MM.1S (cell line): Measurements from ENCODE around the gene CMTM7.

Experiments
- EZH2 ChIP-seq: fragments of 300-600 bp; sonication (generic); optimal IDR thresholded peaks from 2 replicates; pipeline ENCODE3; 2017; ENCODE audit warnings: low read depth, mild to moderate bottlenecking, antibody characterized with exemption, low read length, mixed read lengths
- TF ChIP-seq, protein P1 (sequence below): fragments of 300-600 bp; sonication (generic); IDR thresholded peaks from 2 replicates; pipeline ENCODE4 v1.5.1; 2016; ENCODE audit warnings: antibody characterized with exemption, low read length, mixed read lengths

DNA sequence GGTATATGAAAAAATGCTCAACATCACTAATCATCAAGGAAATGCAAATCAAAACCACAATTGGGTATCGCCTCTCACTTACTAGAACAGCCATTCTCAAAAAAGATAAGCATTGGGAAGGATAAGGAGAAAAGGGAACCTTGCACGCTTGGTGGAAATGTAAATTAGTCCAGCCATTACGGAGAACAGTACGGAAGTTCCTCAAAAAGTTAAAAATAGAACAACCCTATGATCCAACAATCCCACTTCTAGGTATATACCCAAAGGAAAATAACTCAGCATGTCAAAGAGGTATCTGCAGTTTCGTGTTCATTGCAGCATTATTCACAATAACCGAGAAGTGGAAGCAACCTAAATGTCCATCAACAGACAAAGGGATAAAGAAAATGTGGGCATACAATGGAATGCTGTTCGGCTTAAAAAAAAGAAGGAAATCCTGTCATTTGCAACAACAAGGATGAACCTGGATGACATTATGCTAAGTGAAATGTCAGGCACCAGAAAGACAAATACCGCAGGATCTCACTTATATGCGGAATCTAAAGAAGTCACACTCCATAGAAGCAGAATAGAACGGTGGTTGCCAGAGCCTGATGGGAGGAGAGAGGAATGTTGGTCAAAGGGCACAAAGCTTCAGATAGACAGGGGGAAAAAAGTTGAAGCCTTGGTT lies 11.7 kb upstream of the CMTM7 start:
- TF ChIP-seq, protein P1, sequence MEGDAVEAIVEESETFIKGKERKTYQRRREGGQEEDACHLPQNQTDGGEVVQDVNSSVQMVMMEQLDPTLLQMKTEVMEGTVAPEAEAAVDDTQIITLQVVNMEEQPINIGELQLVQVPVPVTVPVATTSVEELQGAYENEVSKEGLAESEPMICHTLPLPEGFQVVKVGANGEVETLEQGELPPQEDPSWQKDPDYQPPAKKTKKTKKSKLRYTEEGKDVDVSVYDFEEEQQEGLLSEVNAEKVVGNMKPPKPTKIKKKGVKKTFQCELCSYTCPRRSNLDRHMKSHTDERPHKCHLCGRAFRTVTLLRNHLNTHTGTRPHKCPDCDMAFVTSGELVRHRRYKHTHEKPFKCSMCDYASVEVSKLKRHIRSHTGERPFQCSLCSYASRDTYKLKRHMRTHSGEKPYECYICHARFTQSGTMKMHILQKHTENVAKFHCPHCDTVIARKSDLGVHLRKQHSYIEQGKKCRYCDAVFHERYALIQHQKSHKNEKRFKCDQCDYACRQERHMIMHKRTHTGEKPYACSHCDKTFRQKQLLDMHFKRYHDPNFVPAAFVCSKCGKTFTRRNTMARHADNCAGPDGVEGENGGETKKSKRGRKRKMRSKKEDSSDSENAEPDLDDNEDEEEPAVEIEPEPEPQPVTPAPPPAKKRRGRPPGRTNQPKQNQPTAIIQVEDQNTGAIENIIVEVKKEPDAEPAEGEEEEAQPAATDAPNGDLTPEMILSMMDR, result no peak
- no peak for TF ChIP-seq EZH2
